Ascending aorta (tissue), 2 donors: ENCODE results near the gene NDUFAF8. TPM values are rescaled to one million over a fixed set of nuclear protein-coding genes. Genes with fewer than 3 reads are reported as not detected.

Experiments
- DNase-seq, 2 donors: peaks; one replicate each; pipeline ENCODE4 v3.0.0-alpha.2; 2019; ENCODE audit warnings: low spot score in 2 of 2
- H3K27ac ChIP-seq, 2 donors: fragments of 200-600 bp; sonication (generic); one replicate each; pipeline ENCODE4 v1.5.1; 2016 to 2017; ENCODE audit warnings: mild to moderate bottlenecking in 1 of 2
- H3K27me3 ChIP-seq: fragments of 200-600 bp; sonication (generic); one replicate; pipeline ENCODE4 v1.5.1; 2017
- H3K36me3 ChIP-seq, 2 donors: fragments of 200-600 bp; sonication (generic); one replicate each; pipeline ENCODE4 v1.5.1; 2016
- H3K4me1 ChIP-seq, 2 donors: fragments of 200-600 bp; sonication (generic); one replicate each; pipeline ENCODE4 v1.5.1; 2016 to 2017; ENCODE audit warnings: mild to moderate bottlenecking in 1 of 2
- H3K4me3 ChIP-seq, 2 donors: fragments of 200-600 bp; sonication (generic); one replicate each; pipeline ENCODE4 v1.5.1; 2016 to 2017; ENCODE audit warnings: mild to moderate bottlenecking in 1 of 2
- H3K9me3 ChIP-seq, 2 donors: fragments of 200-600 bp; sonication (generic); one replicate each; pipeline ENCODE4 v1.5.1; 2016
- intact Hi-C: fragments of 100-400 bp; cut with DNase I; formaldehyde crosslinking; loops from one replicate; pipeline ENCODE4 v1.15.1; 2023
- total RNA-seq: library from RNA; depleted of rRNA; stranded (reverse); fragments of >200 nt; gene quantifications from one replicate; pipeline ENCODE4 v1.1.0, GENCODE V29; 2016
- TF ChIP-seq, protein P1 (sequence below), 3 experiments: fragments of 200-600 bp in 2 of 3; fragments of 450-650 bp in 1 of 3; sonication (generic) in 2 of 3; IDR thresholded peaks; one replicate each; pipeline ENCODE4 v1.5.1; 2016 to 2019; ENCODE audit warnings: antibody characterized with exemption in 3 of 3, mild to moderate bottlenecking in 1 of 3, moderate library complexity in 1 of 3

NDUFAF8 gene
- total RNA-seq, 1 donor from 2014 or later = 6.5 TPM

DNA sequence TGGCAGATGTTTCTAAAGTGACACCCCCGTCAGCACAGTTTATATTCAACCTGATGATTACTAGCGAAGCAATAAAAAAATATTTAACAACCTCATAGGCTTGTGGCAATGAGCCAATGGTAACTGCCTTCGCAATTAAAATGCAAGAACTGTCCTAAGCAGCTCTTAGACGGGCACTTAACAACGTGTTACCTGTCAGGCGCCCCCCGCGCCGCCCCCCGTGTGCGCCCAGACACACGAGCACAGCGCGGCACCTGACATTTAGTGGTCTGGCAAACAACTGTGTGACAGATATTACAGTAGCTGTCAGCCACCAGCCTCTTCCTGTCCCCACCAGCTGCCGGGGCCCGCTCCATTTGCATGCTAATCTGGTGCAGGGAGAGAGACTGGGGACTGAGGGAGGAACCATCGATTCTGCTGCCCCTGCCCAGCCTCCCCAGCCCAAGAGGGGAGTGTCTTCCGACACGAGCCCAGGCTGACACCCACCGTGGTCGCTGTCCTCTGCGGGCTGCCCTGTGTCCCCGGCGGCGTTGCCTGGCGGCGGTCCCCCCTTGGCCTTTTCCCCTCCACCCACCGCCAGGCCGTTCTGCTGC lies 12.7 kb downstream of the NDUFAF8 start:
- peaks cover 0 to 13% of the 10 kb centered on the region in 2 donors for H3K4me1 ChIP-seq
- H3K36me3 ChIP-seq = peaks cover 29 to 33% of the 10 kb centered on the region in 2 donors
- H3K4me3 ChIP-seq = no peak overlapping the region
- TF ChIP-seq, protein P1, sequence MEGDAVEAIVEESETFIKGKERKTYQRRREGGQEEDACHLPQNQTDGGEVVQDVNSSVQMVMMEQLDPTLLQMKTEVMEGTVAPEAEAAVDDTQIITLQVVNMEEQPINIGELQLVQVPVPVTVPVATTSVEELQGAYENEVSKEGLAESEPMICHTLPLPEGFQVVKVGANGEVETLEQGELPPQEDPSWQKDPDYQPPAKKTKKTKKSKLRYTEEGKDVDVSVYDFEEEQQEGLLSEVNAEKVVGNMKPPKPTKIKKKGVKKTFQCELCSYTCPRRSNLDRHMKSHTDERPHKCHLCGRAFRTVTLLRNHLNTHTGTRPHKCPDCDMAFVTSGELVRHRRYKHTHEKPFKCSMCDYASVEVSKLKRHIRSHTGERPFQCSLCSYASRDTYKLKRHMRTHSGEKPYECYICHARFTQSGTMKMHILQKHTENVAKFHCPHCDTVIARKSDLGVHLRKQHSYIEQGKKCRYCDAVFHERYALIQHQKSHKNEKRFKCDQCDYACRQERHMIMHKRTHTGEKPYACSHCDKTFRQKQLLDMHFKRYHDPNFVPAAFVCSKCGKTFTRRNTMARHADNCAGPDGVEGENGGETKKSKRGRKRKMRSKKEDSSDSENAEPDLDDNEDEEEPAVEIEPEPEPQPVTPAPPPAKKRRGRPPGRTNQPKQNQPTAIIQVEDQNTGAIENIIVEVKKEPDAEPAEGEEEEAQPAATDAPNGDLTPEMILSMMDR (IDR thresholded peaks at IDR 0.05) = no peak
- no peaks in the 10 kb centered on the region for H3K27me3 ChIP-seq
- H3K9me3 ChIP-seq = no peaks in the 10 kb centered on the region
- intact Hi-C loops = loop anchor here (5.0 kb wide), 1 partner anchor 40 kb away; no protein-coding TSS in a partner anchor
- no peak for DNase-seq
- H3K27ac ChIP-seq = no peak overlapping the region

DNA sequence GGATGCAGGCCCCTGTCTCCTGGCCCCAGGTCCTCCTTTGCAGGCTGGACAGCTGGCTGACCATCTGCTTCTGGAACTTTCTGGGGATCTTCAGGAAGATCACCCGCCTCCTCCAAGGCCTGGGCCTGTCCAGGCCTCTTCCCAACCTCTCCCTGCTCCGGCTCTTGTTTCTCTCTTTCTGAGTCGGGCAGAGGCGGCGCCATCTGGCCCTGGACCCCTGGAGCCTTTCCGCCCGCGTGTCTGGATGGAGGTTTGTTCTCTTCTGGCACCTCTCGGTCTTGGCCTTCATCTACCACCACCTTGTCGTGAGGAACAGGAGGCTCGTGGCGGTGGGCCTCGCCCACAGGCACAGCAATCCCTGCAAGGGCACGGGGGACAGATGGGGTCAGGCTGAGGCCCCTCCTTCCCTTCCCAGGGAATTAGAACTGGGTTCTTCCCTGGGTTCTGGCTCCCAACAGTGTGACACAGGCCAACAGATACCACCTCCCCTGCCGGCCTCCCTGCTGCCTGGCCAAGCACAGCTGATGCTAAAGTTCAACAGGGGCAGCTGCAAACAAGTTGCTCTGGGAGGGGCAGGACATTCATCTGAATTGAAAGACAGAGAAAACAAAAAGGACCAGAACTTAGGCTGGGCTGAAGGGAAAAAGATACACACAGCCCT lies 13.3 kb downstream of the NDUFAF8 start:
- no peak overlapping the region for H3K27ac ChIP-seq
- H3K9me3 ChIP-seq = no peaks in the 10 kb centered on the region
- peaks cover 0 to 13% of the 10 kb centered on the region in 2 donors for H3K4me1 ChIP-seq
- H3K27me3 ChIP-seq = no peaks in the 10 kb centered on the region
- no peak for DNase-seq
- no peak overlapping the region for H3K4me3 ChIP-seq
- intact Hi-C loops = loop anchor here (5.0 kb wide), 1 partner anchor 40 kb away; no protein-coding TSS in a partner anchor
- H3K36me3 ChIP-seq = peaks cover 29 to 33% of the 10 kb centered on the region in 2 donors
- TF ChIP-seq, protein P1 (IDR thresholded peaks at IDR 0.05) = no peak

DNA sequence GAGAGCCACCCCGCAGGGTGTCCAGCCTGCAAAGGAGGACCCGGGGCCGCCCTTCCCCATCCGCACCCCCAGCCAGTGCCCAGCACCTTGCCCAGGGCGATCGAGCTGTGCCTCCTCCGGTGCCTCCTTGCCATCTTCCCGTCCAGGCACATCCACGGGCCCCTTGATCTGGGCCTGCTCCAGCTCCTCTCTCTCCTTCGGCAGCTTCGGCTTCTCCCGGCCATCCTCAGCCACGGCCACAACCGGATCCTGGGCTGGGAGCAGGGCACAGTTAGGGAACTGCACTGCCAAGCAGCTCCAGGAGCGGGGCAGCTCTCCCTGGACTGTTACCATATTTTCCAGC lies 13.8 kb downstream of the NDUFAF8 start:
- no peak for DNase-seq
- H3K27ac ChIP-seq = no peak overlapping the region
- peaks cover 29 to 33% of the 10 kb centered on the region in 2 donors for H3K36me3 ChIP-seq
- H3K27me3 ChIP-seq = no peaks in the 10 kb centered on the region
- intact Hi-C loops = loop anchor here (1.0 to 5.0 kb wide), 2 partner anchors 39 to 348 kb away; no protein-coding TSS in a partner anchor
- no peaks in the 10 kb centered on the region for H3K9me3 ChIP-seq
- TF ChIP-seq, protein P1 (IDR thresholded peaks at IDR 0.05) = no peak
- H3K4me3 ChIP-seq = no peak overlapping the region
- H3K4me1 ChIP-seq = peaks cover 0 to 13% of the 10 kb centered on the region in 2 donors

DNA sequence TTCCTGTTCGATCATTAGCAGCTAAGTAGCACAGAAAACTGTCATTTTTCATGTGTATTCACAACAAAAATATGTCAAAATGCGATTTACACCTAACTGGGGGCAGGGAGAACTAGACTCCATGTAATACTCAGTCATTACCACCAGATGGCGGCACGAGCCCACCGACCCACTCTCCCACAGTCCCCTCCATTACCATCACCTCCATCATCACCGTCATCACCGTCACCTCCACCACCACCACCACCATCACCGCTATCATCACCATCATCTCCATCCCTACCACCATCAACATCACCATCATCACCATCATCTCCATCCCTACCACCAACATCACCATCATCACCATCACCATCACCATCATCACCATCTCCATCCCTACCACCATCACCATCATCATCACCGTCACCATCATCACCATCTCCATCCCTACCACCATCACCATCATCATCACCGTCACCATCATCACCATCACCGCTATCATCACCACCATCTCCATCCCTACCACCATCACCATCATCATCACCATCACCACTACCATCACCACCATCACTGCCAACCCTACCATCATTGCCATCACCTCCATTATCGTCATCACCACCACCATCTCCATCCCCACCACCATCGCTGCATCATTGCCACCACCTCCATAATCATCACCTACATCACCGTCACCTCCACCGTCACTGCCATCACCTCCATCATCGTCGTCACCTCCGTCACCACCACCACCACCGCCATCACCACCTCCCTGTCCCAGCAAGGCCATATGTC lies 14.4 kb downstream of the NDUFAF8 start:
- Histone ChIP-seq H3K4me1 (peaks cover 0 to 13% of the 10 kb centered on the region in 2 donors), H3K36me3 (peaks cover 30 to 38% of the 10 kb centered on the region in 2 donors), H3K27ac (no peak overlapping the region), H3K27me3 (no peaks in the 10 kb centered on the region), H3K9me3 (no peaks in the 10 kb centered on the region), H3K4me3 (no peak overlapping the region)
- TF ChIP-seq, protein P1 (IDR thresholded peaks at IDR 0.05) = peak; percentile 75 to 82 (median 76)
- no peak for DNase-seq
- intact Hi-C loops = loop anchor here (1.0 to 5.0 kb wide), 3 partner anchors 39 to 348 kb away; no protein-coding TSS in a partner anchor

DNA sequence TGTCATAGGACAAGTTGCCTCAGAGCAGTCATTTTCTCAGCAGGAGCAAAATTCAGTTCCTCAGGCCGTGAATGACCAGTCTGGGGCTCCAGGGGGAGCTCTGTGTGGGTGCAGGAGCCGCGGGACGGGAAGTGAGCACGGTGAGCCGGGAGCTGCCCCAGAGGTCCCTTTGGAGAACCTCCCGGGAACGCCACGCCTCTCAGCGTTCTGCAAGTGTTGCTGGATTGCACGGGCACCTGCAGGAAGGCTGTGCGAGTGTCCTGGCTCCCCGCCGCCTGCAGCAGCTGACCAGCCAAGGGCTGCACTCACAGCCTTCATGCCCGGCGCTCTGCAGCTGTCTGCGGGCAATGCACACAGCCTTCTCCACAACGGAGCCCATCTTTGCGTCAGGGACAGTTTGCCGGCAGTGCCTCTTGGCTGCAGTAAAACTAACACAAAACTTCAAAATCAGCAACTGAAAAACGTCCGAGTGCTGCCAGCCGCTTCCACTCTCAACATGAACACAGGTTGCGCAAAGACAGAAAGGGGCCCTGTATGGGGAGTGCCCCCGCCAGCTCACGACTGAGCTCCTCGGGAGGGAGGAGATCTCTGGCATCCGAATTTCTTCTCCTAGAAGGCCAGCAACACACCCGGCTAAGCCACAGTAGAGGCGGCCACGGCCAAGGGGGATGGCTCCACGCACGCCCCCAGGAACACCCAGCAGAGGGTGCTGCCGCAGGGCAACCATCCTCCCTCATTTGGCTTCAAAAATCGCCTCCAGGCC lies 16.0 kb downstream of the NDUFAF8 start:
- Histone ChIP-seq H3K36me3 (peaks cover 38 to 47% of the 10 kb centered on the region in 2 donors), H3K27ac (peak overlapping the region; percentile 26 to 44), H3K27me3 (no peaks in the 10 kb centered on the region), H3K4me3 (peak overlapping the region in 1 of 2 donors; percentile 37), H3K4me1 (peaks cover 0 to 13% of the 10 kb centered on the region in 2 donors), H3K9me3 (no peaks in the 10 kb centered on the region)
- TF ChIP-seq, protein P1 (IDR thresholded peaks at IDR 0.05) = peak; percentile 48 to 69 (median 68)
- intact Hi-C loops = loop anchor here (1.0 to 5.0 kb wide), 3 partner anchors 37 to 229 kb away; no protein-coding TSS in a partner anchor
- peak in 1 of 2 donors; percentile 86 for DNase-seq
